ENCODE measurements around the gene DAGLB. TPM values are rescaled to one million over a fixed set of nuclear protein-coding genes. Genes with fewer than 3 reads are reported as not detected.

The DAGLB gene
- total RNA-seq, 2 donors from 2014 or later: 15.6 to 26.5 TPM

- TF ChIP-seq CTCF (IDR thresholded peaks at IDR 0.05): no peak
- peak overlapping the region in 1 of 2 donors; percentile 42 for H3K9ac ChIP-seq (ENCODE audit: low read depth in 2 of 2, low read length in 2 of 2)
- DNase-seq: no peak
- intact Hi-C loops (cut with DNase I): no loop called here
- peak overlapping the region; percentile 46 for H3K27ac ChIP-seq
- H3K27me3 ChIP-seq: no peaks in the 10 kb centered on the region
- no peak overlapping the region for H3K4me3 ChIP-seq
- no peaks in the 10 kb centered on the region for H3K36me3 ChIP-seq
- H3K4me1 ChIP-seq: no peaks in the 10 kb centered on the region
- H3K9me3 ChIP-seq: no peaks in the 10 kb centered on the region
These were observed 80.0 kb downstream of the DAGLB start for GRCh38 chr7:6367701-6368211.

- DNase-seq: no peak
- H3K27me3 ChIP-seq: no peaks in the 10 kb centered on the region
- H3K36me3 ChIP-seq: no peaks in the 10 kb centered on the region
- H3K9ac ChIP-seq (ENCODE audit: low read depth in 2 of 2, low read length in 2 of 2): no peak overlapping the region
- peak overlapping the region; percentile 32 for H3K27ac ChIP-seq
- H3K9me3 ChIP-seq: no peaks in the 10 kb centered on the region
- intact Hi-C loops (cut with DNase I): no loop called here
- H3K4me3 ChIP-seq: no peak overlapping the region
- TF ChIP-seq CTCF (IDR thresholded peaks at IDR 0.05): no peak
- H3K4me1 ChIP-seq: no peaks in the 10 kb centered on the region
These were observed 82.3 kb downstream of the DAGLB start for GRCh38 chr7:6365451-6365850.

GRCh38 chr7:6360841-6361240 lies 86.9 kb downstream of the DAGLB start:
- Histone ChIP-seq H3K27me3 (no peaks in the 10 kb centered on the region), H3K9me3 (no peaks in the 10 kb centered on the region), H3K4me1 (no peaks in the 10 kb centered on the region), H3K27ac (no peak overlapping the region), H3K9ac (ENCODE audit: low read depth in 2 of 2, low read length in 2 of 2) (no peak overlapping the region), H3K4me3 (no peak overlapping the region), H3K36me3 (no peaks in the 10 kb centered on the region)
- no peak for DNase-seq
- intact Hi-C loops (cut with DNase I): no loop called here
- TF ChIP-seq CTCF (IDR thresholded peaks at IDR 0.05): no peak

GRCh38 chr7:6359734-6360133 lies 88.0 kb downstream of the DAGLB start:
- Histone ChIP-seq H3K9me3 (no peaks in the 10 kb centered on the region), H3K36me3 (no peaks in the 10 kb centered on the region), H3K4me1 (no peaks in the 10 kb centered on the region), H3K4me3 (no peak overlapping the region), H3K27ac (no peak overlapping the region), H3K27me3 (no peaks in the 10 kb centered on the region), H3K9ac (ENCODE audit: low read depth in 2 of 2, low read length in 2 of 2) (no peak overlapping the region)
- intact Hi-C loops (cut with DNase I): no loop called here
- DNase-seq: no peak
- no peak for TF ChIP-seq CTCF (IDR thresholded peaks at IDR 0.05)

Other genes starting within 250 kb of the DAGLB start
- 10 to 100 TPM in 1 of 2 donors, 1 to 10 TPM in 1; 9.1 to 11.3 TPM for gene CYTH3, start 175.3 kb downstream of the DAGLB start, total RNA-seq
- 10 to 100 TPM in 1 of 2 donors, 1 to 10 TPM in 1; 9.3 to 15.7 TPM for gene FAM220A, start 99.0 kb downstream of the DAGLB start, total RNA-seq
- 100 to 1,000 TPM; 384 to 417 TPM for gene RAC1, start 73.4 kb downstream of the DAGLB start, total RNA-seq
- gene KDELR2, start 36.2 kb upstream of the DAGLB start, total RNA-seq: 100 to 1,000 TPM; 228 to 278 TPM
- gene GRID2IP, start 103.5 kb upstream of the DAGLB start, total RNA-seq: under 1 TPM; 0.37 to 0.45 TPM
- 10 to 100 TPM; 34.8 to 40.1 TPM for gene ZDHHC4, start 129.5 kb upstream of the DAGLB start, total RNA-seq
- 10 to 100 TPM; 16.9 to 26.8 TPM for gene INTS15, start 142.1 kb upstream of the DAGLB start, total RNA-seq
- 1 to 10 TPM in 1 of 2 donors, under 1 TPM in 1; 0.91 to 2.2 TPM for gene ZNF853, start 167.7 kb upstream of the DAGLB start, total RNA-seq
- 10 to 100 TPM; 16.1 to 23.9 TPM for gene ZNF316, start 189.4 kb upstream of the DAGLB start, total RNA-seq